Stomach (tissue), 9 donors: Measurements from ENCODE around the gene LZTS2. TPM values are rescaled to one million over a fixed set of nuclear protein-coding genes. Genes with fewer than 3 reads are reported as not detected.

Experiments used
- DNase-seq, 2 donors: peaks; one replicate each; pipeline versions ENCODE4 v3.0.0 to v3.0.0-alpha.2; 2013 to 2019
- H3K27ac ChIP-seq, 5 donors: fragments of 200-600 bp in 4 of 5; sonication (generic) in 4 of 5; one replicate each; pipeline ENCODE4 v1.5.1; 2013 to 2019; ENCODE audit warnings: mild to moderate bottlenecking in 1 of 5, moderate library complexity in 1 of 5
- H3K27me3 ChIP-seq, 3 donors: fragments of 200-600 bp; sonication (generic); one replicate each; pipeline ENCODE4 v1.5.1; 2017 to 2019; ENCODE audit warnings: mixed run types in 1 of 3
- H3K36me3 ChIP-seq, 4 donors: fragments of 200-600 bp; sonication (generic); 1 replicate in 3 of 4; 2 replicates in 1 of 4; pipeline ENCODE4 v1.5.1; 2016 to 2019
- H3K4me1 ChIP-seq, 4 donors: fragments of 200-600 bp; sonication (generic); one replicate each; pipeline ENCODE4 v1.5.1; 2016 to 2019
- H3K4me3 ChIP-seq, 4 donors: fragments of 200-600 bp; sonication (generic) in 3 of 4; one replicate each; pipeline ENCODE4 v1.5.1; 2016 to 2019; ENCODE audit warnings: mild to moderate bottlenecking in 1 of 4
- H3K9me3 ChIP-seq, 4 donors: fragments of 200-600 bp; sonication (generic); one replicate each; pipeline ENCODE4 v1.5.1; 2016 to 2019
- CTCF ChIP-seq, 7 experiments: fragments of 450-650 bp in 4 of 7; fragments of 200-600 bp in 3 of 7; sonication (generic) in 3 of 7; IDR thresholded peaks; one replicate each; pipeline ENCODE4 v1.5.1; 2016 to 2019; ENCODE audit warnings: antibody characterized with exemption in 7 of 7, control low read depth in 2 of 7, mild to moderate bottlenecking in 1 of 7
- EP300 ChIP-seq: sonication (generic); formaldehyde crosslinking; IDR thresholded peaks from one replicate; pipeline ENCODE4 v1.6.1; 2017; ENCODE audit warnings: antibody characterized with exemption
- POLR2A ChIP-seq, 4 donors: fragments of 450-650 bp; IDR thresholded peaks; one replicate each; pipeline ENCODE4 v1.6.1; 2016; ENCODE audit warnings: antibody characterized with exemption in 4 of 4, control low read depth in 2 of 4, mild to moderate bottlenecking in 1 of 4, moderate library complexity in 1 of 4
- POLR2AphosphoS5 ChIP-seq, 3 donors: sonication (generic); formaldehyde crosslinking; IDR thresholded peaks; one replicate each; pipeline ENCODE4 v1.6.1; 2016; ENCODE audit warnings: antibody characterized with exemption in 3 of 3
- WGBS, 5 donors: extraction: QIAGEN DNeasy Blood & Tissue Kit in 3 of 5; methylation state at CpG; one replicate each; pipeline versions ENCODE4 v1.1.5 to v1.1.7; 2013 to 2018; 5-methylcytosine and 5-hydroxymethylcytosine counted together
- intact Hi-C: fragments of 100-400 bp; cut with DNase I; formaldehyde crosslinking; loops from one replicate; pipeline ENCODE4 v1.15.1; 2023; ENCODE audit warnings: low total_unique reads
- polyA plus RNA-seq, 3 donors: library from polyadenylated mRNA; stranded (reverse); fragments of 200-250 nt; gene quantifications; one replicate each; pipeline ENCODE4 v1.2.3, GENCODE V29; 2013
- total RNA-seq, 5 donors: library from RNA; depleted of rRNA; stranded (reverse); fragments of >200 nt; gene quantifications; one replicate each; pipeline versions ENCODE4 v1.1.0 to v1.2.3, GENCODE V29; 2014 to 2016
- donor health status: healthy with polysubstance abuse.
- donor health status: Bipolar disorder and iron deficiency.
- donor health status: healthy.

LZTS2 gene
- total and polyA plus RNA-seq, 8 donors = 34.7 to 70.7 (median 48.0) TPM

GRCh38 chr10:100963826-100964225 lies 35.8 kb upstream of the LZTS2 start:
- WGBS, 5 donors = 90 to 100% (median 96%) methylated on average over 1 of the region's 1 CpG
- Histone ChIP-seq H3K4me1 (peaks cover 4 to 8% (median 7%) of the 10 kb centered on the region in 4 donors), H3K27ac (no peak overlapping the region), H3K27me3 (no peaks in the 10 kb centered on the region), H3K36me3 (peaks cover 7 to 72% (median 63%) of the 10 kb centered on the region in 4 donors), H3K4me3 (no peak overlapping the region), H3K9me3 (no peaks in the 10 kb centered on the region)
- no peak for DNase-seq
- intact Hi-C loops = no loop called here
- TF ChIP-seq POLR2AphosphoS5 (IDR thresholded peaks at IDR 0.05) = no peak
- TF ChIP-seq CTCF (IDR thresholded peaks at IDR 0.05) = no peak
- TF ChIP-seq POLR2A (IDR thresholded peaks at IDR 0.05) = no peak
- no peak for TF ChIP-seq EP300

GRCh38 chr10:100965820-100966219 lies 33.8 kb upstream of the LZTS2 start:
- WGBS, 5 donors = 72 to 89% (median 74%) methylated on average over 5 of the region's 5 CpGs
- peaks cover 12 to 28% (median 26%) of the 10 kb centered on the region in 4 donors for H3K4me1 ChIP-seq
- peaks cover 0 to 8% (median 0%) of the 10 kb centered on the region in 3 donors for H3K27me3 ChIP-seq
- intact Hi-C loops = no loop called here
- no peak overlapping the region for H3K4me3 ChIP-seq
- H3K27ac ChIP-seq = no peak overlapping the region
- H3K36me3 ChIP-seq = peaks cover 7 to 56% (median 45%) of the 10 kb centered on the region in 4 donors
- TF ChIP-seq EP300 (no peak), POLR2AphosphoS5 (IDR thresholded peaks at IDR 0.05) (no peak), CTCF (IDR thresholded peaks at IDR 0.05) (no peak), POLR2A (IDR thresholded peaks at IDR 0.05) (no peak)
- no peaks in the 10 kb centered on the region for H3K9me3 ChIP-seq
- no peak for DNase-seq

GRCh38 chr10:100966887-100967286 lies 32.7 kb upstream of the LZTS2 start:
- no peak overlapping the region for H3K27ac ChIP-seq

GRCh38 chr10:100967332-100967731 lies 32.3 kb upstream of the LZTS2 start:
- H3K27ac ChIP-seq = no peak overlapping the region
- no peak for DNase-seq
- TF ChIP-seq POLR2AphosphoS5 (IDR thresholded peaks at IDR 0.05) (no peak), POLR2A (IDR thresholded peaks at IDR 0.05) (no peak), CTCF (IDR thresholded peaks at IDR 0.05) (no peak), EP300 (no peak)
- H3K4me1 ChIP-seq = peaks cover 24 to 41% (median 40%) of the 10 kb centered on the region in 4 donors
- peaks cover 2 to 43% (median 30%) of the 10 kb centered on the region in 4 donors for H3K36me3 ChIP-seq
- intact Hi-C loops = no loop called here
- peaks cover 0 to 8% (median 0%) of the 10 kb centered on the region in 3 donors for H3K27me3 ChIP-seq
- WGBS, 5 donors = 68 to 86% (median 83%) methylated on average over 2 of the region's 2 CpGs
- H3K9me3 ChIP-seq = no peaks in the 10 kb centered on the region
- no peak overlapping the region for H3K4me3 ChIP-seq

More at GRCh38 chr10:100966887-100967286, 32.7 kb upstream of the LZTS2 start:
- peaks cover 6 to 47% (median 35%) of the 10 kb centered on the region in 4 donors for H3K36me3 ChIP-seq
- H3K4me1 ChIP-seq = peaks cover 22 to 37% (median 36%) of the 10 kb centered on the region in 4 donors
- no peak for TF ChIP-seq POLR2A (IDR thresholded peaks at IDR 0.05)
- no peak for TF ChIP-seq EP300
- TF ChIP-seq POLR2AphosphoS5 (IDR thresholded peaks at IDR 0.05) = no peak
- peaks cover 0 to 8% (median 0%) of the 10 kb centered on the region in 3 donors for H3K27me3 ChIP-seq
- H3K4me3 ChIP-seq = no peak overlapping the region
- WGBS, 5 donors = 61 to 74% (median 68%) methylated on average over 2 of the region's 2 CpGs
- intact Hi-C loops = no loop called here
- no peaks in the 10 kb centered on the region for H3K9me3 ChIP-seq
- DNase-seq = no peak

- Histone ChIP-seq H3K27ac (peak overlapping the region in 1 of 5 donors; percentile 84), H3K4me3 (peak overlapping the region in 1 of 4 donors; percentile 66), H3K4me1 (peaks cover 24 to 47% (median 40%) of the 10 kb centered on the region in 4 donors), H3K27me3 (peaks cover 0 to 8% (median 0%) of the 10 kb centered on the region in 3 donors), H3K36me3 (peaks cover 0 to 34% (median 22%) of the 10 kb centered on the region in 4 donors), H3K9me3 (no peaks in the 10 kb centered on the region)
- no peak for DNase-seq
- 71 to 84% (median 73%) methylated on average over 2 of the region's 2 CpGs for WGBS, 5 donors
- no peak for TF ChIP-seq POLR2AphosphoS5 (IDR thresholded peaks at IDR 0.05)
- intact Hi-C loops = no loop called here
Observed at GRCh38 chr10:100968062-100968736, 31.4 kb upstream of the LZTS2 start.
